ENCODE data around the gene OGDHL. TPM values are rescaled to one million over a fixed set of nuclear protein-coding genes. Genes with fewer than 3 reads are reported as not detected.

Gene OGDHL
- 4.4 TPM for polyA plus RNA-seq (2013, experiment 1 of 2)
- polyA plus RNA-seq (2013, experiment 2 of 2): 4.2 TPM

- peak; percentile 80 for DNase-seq
- no peak within 1 kb of the TSS for H2AK5ac ChIP-seq (ENCODE audit: low read length)
- H3K79me2 ChIP-seq (ENCODE audit: control insufficient read depth, insufficient read depth, low read length): no peaks in the 10 kb centered on the region
- H3K9ac ChIP-seq (ENCODE audit: low read length): peak within 1 kb of the TSS; percentile 73
- no peaks in the 10 kb centered on the region for H3K4me1 ChIP-seq (ENCODE audit: control insufficient read depth, low read depth, low read length)
- H2BK120ac ChIP-seq (ENCODE audit: low read depth, low read length): no peak within 1 kb of the TSS
- H3K27me3 ChIP-seq (ENCODE audit: insufficient read depth, low read length, poor library complexity): peaks cover 2% of the 10 kb centered on the region
- H3K36me3 ChIP-seq (ENCODE audit: control insufficient read depth, insufficient read depth, low read length): no peaks in the 10 kb centered on the region
- H3K4me2 ChIP-seq (ENCODE audit: low read length): peak within 1 kb of the TSS; percentile 89
- no peak within 1 kb of the TSS for H4K8ac ChIP-seq (ENCODE audit: low read depth, low read length)
- no peak within 1 kb of the TSS for H3K4ac ChIP-seq (ENCODE audit: low read depth, low read length)
- WGBS (ENCODE audit: extremely low coverage, insufficient coverage, low lambda C conversion rate): no CpG with 5 or more reads among the region's 81 CpGs
- no peak within 1 kb of the TSS for H2BK15ac ChIP-seq (replicated peaks; ENCODE audit: low read depth)
- peak within 1 kb of the TSS; percentile 16 for H3K18ac ChIP-seq (ENCODE audit: low read length)
- no peaks in the 10 kb centered on the region for H3K79me1 ChIP-seq (ENCODE audit: low read length)
- no peak within 1 kb of the TSS for H3K27ac ChIP-seq (ENCODE audit: low read depth, low read length)
- H3K4me3 ChIP-seq (ENCODE audit: low read length): peak within 1 kb of the TSS; percentile 62
- no peak within 1 kb of the TSS for H2BK5ac ChIP-seq (ENCODE audit: low read length)
- no peak within 1 kb of the TSS for H3K23ac ChIP-seq (ENCODE audit: low read length)
- no peak within 1 kb of the TSS for H4K5ac ChIP-seq (ENCODE audit: low read length)
- H3K56ac ChIP-seq (ENCODE audit: low read length): peak within 1 kb of the TSS; percentile 86
Observed at GRCh38 chr10:49761789-49762565, at the start of gene OGDHL. Gene OGDHL (minus strand): TSS chr10:49762323. CDS start chr10:49758592, 3,731 bp downstream.

- Histone ChIP-seq H3K79me2 (ENCODE audit: control insufficient read depth, insufficient read depth, low read length) (no peaks in the 10 kb centered on the region), H3K4me2 (ENCODE audit: low read length) (no peak overlapping the region), H3K9ac (ENCODE audit: low read length) (no peak overlapping the region), H2BK5ac (ENCODE audit: low read length) (no peak overlapping the region), H3K79me1 (ENCODE audit: low read length) (no peaks in the 10 kb centered on the region), H3K56ac (ENCODE audit: low read length) (no peak overlapping the region), H4K8ac (ENCODE audit: low read depth, low read length) (no peak overlapping the region), H3K4me3 (ENCODE audit: low read length) (no peak overlapping the region), H3K27me3 (ENCODE audit: insufficient read depth, low read length, poor library complexity) (no peaks in the 10 kb centered on the region), H2BK120ac (ENCODE audit: low read depth, low read length) (no peak overlapping the region), H3K4me1 (ENCODE audit: control insufficient read depth, low read depth, low read length) (no peaks in the 10 kb centered on the region), H4K5ac (ENCODE audit: low read length) (no peak overlapping the region), H3K23ac (ENCODE audit: low read length) (no peak overlapping the region), H2AK5ac (ENCODE audit: low read length) (no peak overlapping the region), H2BK15ac (replicated peaks; ENCODE audit: low read depth) (no peak overlapping the region), H3K18ac (ENCODE audit: low read length) (no peak overlapping the region), H3K27ac (ENCODE audit: low read depth, low read length) (no peak overlapping the region), H3K4ac (ENCODE audit: low read depth, low read length) (no peak overlapping the region), H3K36me3 (ENCODE audit: control insufficient read depth, insufficient read depth, low read length) (no peaks in the 10 kb centered on the region)
- no CpG with 5 or more reads among the region's 2 CpGs for WGBS (ENCODE audit: extremely low coverage, insufficient coverage, low lambda C conversion rate)
- DNase-seq: no peak
Observed at GRCh38 chr10:49803988-49804387, 41.9 kb upstream of the OGDHL start.

GRCh38 chr10:49798275-49798674 is 36.2 kb upstream of the OGDHL start:
- Histone ChIP-seq H3K4ac (ENCODE audit: low read depth, low read length) (no peak overlapping the region), H3K23ac (ENCODE audit: low read length) (no peak overlapping the region), H3K4me1 (ENCODE audit: control insufficient read depth, low read depth, low read length) (no peaks in the 10 kb centered on the region), H2BK15ac (replicated peaks; ENCODE audit: low read depth) (no peak overlapping the region), H3K4me3 (ENCODE audit: low read length) (no peak overlapping the region), H4K8ac (ENCODE audit: low read depth, low read length) (no peak overlapping the region), H4K5ac (ENCODE audit: low read length) (no peak overlapping the region), H3K18ac (ENCODE audit: low read length) (no peak overlapping the region), H3K36me3 (ENCODE audit: control insufficient read depth, insufficient read depth, low read length) (no peaks in the 10 kb centered on the region), H3K79me1 (ENCODE audit: low read length) (no peaks in the 10 kb centered on the region), H3K4me2 (ENCODE audit: low read length) (no peak overlapping the region), H3K27ac (ENCODE audit: low read depth, low read length) (no peak overlapping the region), H3K56ac (ENCODE audit: low read length) (no peak overlapping the region), H2BK120ac (ENCODE audit: low read depth, low read length) (no peak overlapping the region), H3K27me3 (ENCODE audit: insufficient read depth, low read length, poor library complexity) (no peaks in the 10 kb centered on the region), H3K79me2 (ENCODE audit: control insufficient read depth, insufficient read depth, low read length) (no peaks in the 10 kb centered on the region), H2BK5ac (ENCODE audit: low read length) (no peak overlapping the region), H3K9ac (ENCODE audit: low read length) (no peak overlapping the region), H2AK5ac (ENCODE audit: low read length) (no peak overlapping the region)
- DNase-seq: no peak
- no CpG with 5 or more reads among the region's 4 CpGs for WGBS (ENCODE audit: extremely low coverage, insufficient coverage, low lambda C conversion rate)

GRCh38 chr10:49791100-49791499 is 29.0 kb upstream of the OGDHL start:
- peak; percentile 37 for DNase-seq
- Histone ChIP-seq H3K79me1 (ENCODE audit: low read length) (no peaks in the 10 kb centered on the region), H3K56ac (ENCODE audit: low read length) (no peak overlapping the region), H4K5ac (ENCODE audit: low read length) (no peak overlapping the region), H2BK15ac (replicated peaks; ENCODE audit: low read depth) (no peak overlapping the region), H3K23ac (ENCODE audit: low read length) (no peak overlapping the region), H4K8ac (ENCODE audit: low read depth, low read length) (no peak overlapping the region), H2BK5ac (ENCODE audit: low read length) (no peak overlapping the region), H3K18ac (ENCODE audit: low read length) (no peak overlapping the region), H3K79me2 (ENCODE audit: control insufficient read depth, insufficient read depth, low read length) (no peaks in the 10 kb centered on the region), H3K36me3 (ENCODE audit: control insufficient read depth, insufficient read depth, low read length) (no peaks in the 10 kb centered on the region), H3K27ac (ENCODE audit: low read depth, low read length) (no peak overlapping the region), H3K4me2 (ENCODE audit: low read length) (no peak overlapping the region), H3K4me3 (ENCODE audit: low read length) (no peak overlapping the region), H2BK120ac (ENCODE audit: low read depth, low read length) (no peak overlapping the region), H3K9ac (ENCODE audit: low read length) (no peak overlapping the region), H3K4ac (ENCODE audit: low read depth, low read length) (no peak overlapping the region), H3K27me3 (ENCODE audit: insufficient read depth, low read length, poor library complexity) (no peaks in the 10 kb centered on the region), H2AK5ac (ENCODE audit: low read length) (no peak overlapping the region), H3K4me1 (ENCODE audit: control insufficient read depth, low read depth, low read length) (no peaks in the 10 kb centered on the region)
- no CpG with 5 or more reads among the region's 5 CpGs for WGBS (ENCODE audit: extremely low coverage, insufficient coverage, low lambda C conversion rate)

- Histone ChIP-seq H3K36me3 (ENCODE audit: control insufficient read depth, insufficient read depth, low read length) (no peaks in the 10 kb centered on the region), H3K4me3 (ENCODE audit: low read length) (no peak overlapping the region), H3K4ac (ENCODE audit: low read depth, low read length) (no peak overlapping the region), H2BK5ac (ENCODE audit: low read length) (no peak overlapping the region), H3K27me3 (ENCODE audit: insufficient read depth, low read length, poor library complexity) (no peaks in the 10 kb centered on the region), H3K79me2 (ENCODE audit: control insufficient read depth, insufficient read depth, low read length) (no peaks in the 10 kb centered on the region), H2BK120ac (ENCODE audit: low read depth, low read length) (no peak overlapping the region), H3K27ac (ENCODE audit: low read depth, low read length) (no peak overlapping the region), H4K5ac (ENCODE audit: low read length) (no peak overlapping the region), H3K4me1 (ENCODE audit: control insufficient read depth, low read depth, low read length) (no peaks in the 10 kb centered on the region), H3K23ac (ENCODE audit: low read length) (no peak overlapping the region), H3K18ac (ENCODE audit: low read length) (no peak overlapping the region), H3K56ac (ENCODE audit: low read length) (no peak overlapping the region), H2BK15ac (replicated peaks; ENCODE audit: low read depth) (no peak overlapping the region), H2AK5ac (ENCODE audit: low read length) (no peak overlapping the region), H3K9ac (ENCODE audit: low read length) (no peak overlapping the region), H3K4me2 (ENCODE audit: low read length) (no peak overlapping the region), H4K8ac (ENCODE audit: low read depth, low read length) (no peak overlapping the region), H3K79me1 (ENCODE audit: low read length) (no peaks in the 10 kb centered on the region)
- DNase-seq: peak; percentile 87
- no CpG with 5 or more reads among the region's 8 CpGs for WGBS (ENCODE audit: extremely low coverage, insufficient coverage, low lambda C conversion rate)
Observed at GRCh38 chr10:49784681-49785080, 22.6 kb upstream of the OGDHL start.

GRCh38 chr10:49783645-49784044 is 21.5 kb upstream of the OGDHL start:
- H3K4me1 ChIP-seq (ENCODE audit: control insufficient read depth, low read depth, low read length): no peaks in the 10 kb centered on the region
- H3K4me3 ChIP-seq (ENCODE audit: low read length): no peak overlapping the region
- H3K4ac ChIP-seq (ENCODE audit: low read depth, low read length): no peak overlapping the region
- H3K79me2 ChIP-seq (ENCODE audit: control insufficient read depth, insufficient read depth, low read length): no peaks in the 10 kb centered on the region
- H4K5ac ChIP-seq (ENCODE audit: low read length): no peak overlapping the region
- no peak overlapping the region for H3K18ac ChIP-seq (ENCODE audit: low read length)
- no peak overlapping the region for H3K4me2 ChIP-seq (ENCODE audit: low read length)
- H2BK15ac ChIP-seq (replicated peaks; ENCODE audit: low read depth): no peak overlapping the region
- H3K56ac ChIP-seq (ENCODE audit: low read length): no peak overlapping the region
- no peak overlapping the region for H2BK5ac ChIP-seq (ENCODE audit: low read length)
- no CpG with 5 or more reads among the region's 5 CpGs for WGBS (ENCODE audit: extremely low coverage, insufficient coverage, low lambda C conversion rate)
- no peaks in the 10 kb centered on the region for H3K79me1 ChIP-seq (ENCODE audit: low read length)
- no peaks in the 10 kb centered on the region for H3K27me3 ChIP-seq (ENCODE audit: insufficient read depth, low read length, poor library complexity)
- no peak overlapping the region for H2BK120ac ChIP-seq (ENCODE audit: low read depth, low read length)
- no peak overlapping the region for H3K23ac ChIP-seq (ENCODE audit: low read length)
- H3K9ac ChIP-seq (ENCODE audit: low read length): no peak overlapping the region
- H3K36me3 ChIP-seq (ENCODE audit: control insufficient read depth, insufficient read depth, low read length): no peaks in the 10 kb centered on the region
- no peak overlapping the region for H2AK5ac ChIP-seq (ENCODE audit: low read length)
- H3K27ac ChIP-seq (ENCODE audit: low read depth, low read length): no peak overlapping the region
- H4K8ac ChIP-seq (ENCODE audit: low read depth, low read length): no peak overlapping the region
- peak; percentile 57 for DNase-seq
